ENCODE data around the gene SAMMSON. TPM values are rescaled to one million over a fixed set of nuclear protein-coding genes. Genes with fewer than 3 reads are reported as not detected.

The SAMMSON gene
- total RNA-seq, 1 donor from 2014 or later = not detected

DNA sequence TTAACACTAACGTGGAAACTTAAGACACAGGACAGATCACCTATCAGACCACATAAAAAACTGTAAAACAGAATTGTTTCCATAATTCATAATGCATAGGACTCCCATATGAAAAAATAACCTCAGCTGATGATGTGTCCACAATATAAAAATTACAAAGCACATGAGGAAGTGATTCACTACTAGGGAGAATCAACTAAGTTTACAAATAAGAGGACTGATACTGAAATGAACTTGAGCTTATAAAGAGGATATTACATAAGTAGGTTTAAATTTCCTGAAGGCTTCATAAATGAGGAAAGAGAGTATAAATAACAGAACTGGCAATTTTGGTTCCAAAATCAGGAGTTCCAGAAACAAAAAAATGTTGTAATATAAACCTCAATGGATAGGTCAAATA, 111.9 kb downstream of the SAMMSON start:
- Mint-ChIP-seq H3K4me3 (no peak overlapping the region), H3K9me3 (no peaks in the 10 kb centered on the region), H3K36me3 (no peaks in the 10 kb centered on the region), H3K27ac (no peak overlapping the region), H3K4me1 (ENCODE audit: unreplicated experiment) (no peaks in the 10 kb centered on the region), H3K27me3 (peaks cover 4% of the 10 kb centered on the region)
- TF ChIP-seq CTCF (conservative IDR thresholded peaks at IDR 0.05) = no peak
- no peak for DNase-seq (ENCODE audit: extremely low spot score, unreplicated experiment)

DNA sequence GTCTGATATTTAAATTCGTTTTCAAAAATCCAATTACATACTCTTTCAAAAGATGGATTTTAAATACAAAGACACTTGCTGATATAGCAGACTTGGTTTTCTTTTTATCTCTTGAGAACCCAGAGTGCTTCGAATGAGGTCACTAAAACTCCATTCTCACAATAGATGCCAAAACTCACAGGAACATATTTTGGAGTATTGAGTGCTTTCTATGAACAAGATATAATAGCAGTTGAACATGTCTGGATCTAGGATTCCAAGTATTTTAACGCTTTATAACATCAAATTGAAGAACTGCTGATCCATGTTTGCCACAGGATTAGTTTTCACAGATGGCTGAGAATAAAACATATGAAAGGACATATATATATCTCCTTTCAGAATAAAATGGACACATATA, 113.2 kb downstream of the SAMMSON start:
- TF ChIP-seq CTCF (conservative IDR thresholded peaks at IDR 0.05) = no peak
- no peak for DNase-seq (ENCODE audit: extremely low spot score, unreplicated experiment)
- no peaks in the 10 kb centered on the region for H3K36me3 Mint-ChIP-seq
- no peaks in the 10 kb centered on the region for H3K27me3 Mint-ChIP-seq
- H3K9me3 Mint-ChIP-seq = no peaks in the 10 kb centered on the region
- no peak overlapping the region for H3K27ac Mint-ChIP-seq
- no peak overlapping the region for H3K4me3 Mint-ChIP-seq
- H3K4me1 Mint-ChIP-seq (ENCODE audit: unreplicated experiment) = no peaks in the 10 kb centered on the region

DNA sequence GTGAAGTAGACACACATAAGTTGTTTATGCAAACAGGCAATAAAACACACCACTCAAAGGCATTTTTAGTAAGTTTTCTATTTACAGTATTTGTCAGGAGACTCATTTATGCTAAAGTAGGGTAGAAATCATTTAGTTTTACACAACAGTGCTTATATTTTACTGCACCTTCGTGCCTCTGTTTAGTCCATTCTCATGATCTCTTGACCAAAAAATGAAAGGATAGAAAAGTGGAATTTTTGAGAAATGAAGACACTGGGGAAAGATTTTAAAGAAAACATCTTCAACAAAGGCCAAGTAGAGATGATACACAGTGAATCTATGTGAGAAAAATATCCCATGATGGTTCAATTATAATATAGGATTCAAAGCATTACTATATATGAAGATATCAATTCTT, 114.9 kb downstream of the SAMMSON start:
- Mint-ChIP-seq H3K9me3 (no peaks in the 10 kb centered on the region), H3K4me3 (no peak overlapping the region), H3K27ac (no peak overlapping the region), H3K27me3 (no peaks in the 10 kb centered on the region), H3K4me1 (ENCODE audit: unreplicated experiment) (no peaks in the 10 kb centered on the region), H3K36me3 (no peaks in the 10 kb centered on the region)
- no peak for DNase-seq (ENCODE audit: extremely low spot score, unreplicated experiment)
- TF ChIP-seq CTCF (conservative IDR thresholded peaks at IDR 0.05) = no peak

GRCh38 chr3:70119879-70120278, 120.3 kb downstream of the SAMMSON start:
- no peak for TF ChIP-seq CTCF (conservative IDR thresholded peaks at IDR 0.05)

More at GRCh38 chr3:70119879-70120278, 120.3 kb downstream of the SAMMSON start:
- Mint-ChIP-seq H3K9me3 (no peaks in the 10 kb centered on the region), H3K27me3 (no peaks in the 10 kb centered on the region), H3K4me1 (ENCODE audit: unreplicated experiment) (no peaks in the 10 kb centered on the region), H3K27ac (no peak overlapping the region), H3K4me3 (no peak overlapping the region), H3K36me3 (no peaks in the 10 kb centered on the region)
- DNase-seq (ENCODE audit: extremely low spot score, unreplicated experiment) = no peak

Data from type B pancreatic cell (in vitro differentiated cells).